Measurements from ENCODE around the gene CNPY1. TPM values are rescaled to one million over a fixed set of nuclear protein-coding genes. Genes with fewer than 3 reads are reported as not detected.
"Not testable (repeated sequence)": the region's sequence is repeated elsewhere in the genome, so short reads cannot be mapped to it uniquely, and the experiment has no call there.

The CNPY1 gene
- total RNA-seq = not detected

DNA sequence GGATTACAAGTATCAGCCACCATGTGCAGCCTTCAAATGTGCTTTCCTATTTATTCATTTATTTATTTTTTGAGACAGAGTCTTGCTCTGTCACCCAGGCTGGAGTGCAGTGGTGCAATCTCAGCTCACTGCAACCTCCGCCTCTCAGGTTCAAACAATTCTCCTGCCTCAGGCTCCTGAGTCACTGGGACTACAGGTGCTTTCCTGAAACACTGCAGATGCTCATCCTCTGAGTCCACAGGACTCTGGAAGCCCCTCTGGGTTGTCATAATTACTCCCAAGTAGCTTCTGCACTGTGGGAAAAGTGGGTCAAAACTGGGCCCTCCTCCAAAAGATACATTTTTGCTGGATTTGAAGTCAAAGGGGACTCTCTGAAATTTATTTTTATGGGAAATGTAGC lies at the start of gene CNPY1:
CNPY1 (minus strand) TSS at position 111 of the 400 bp plus-strand sequence. CDS start 630 bp downstream, outside the sequence.
- not testable (repeated sequence) for H3K9me3 Mint-ChIP-seq; H3K27me3 Mint-ChIP-seq; H3K36me3 Mint-ChIP-seq (ENCODE audit: low read depth); H3K27ac Mint-ChIP-seq; H3K4me1 Mint-ChIP-seq; H3K4me3 Mint-ChIP-seq; ATAC-seq (replicated peaks)

DNA sequence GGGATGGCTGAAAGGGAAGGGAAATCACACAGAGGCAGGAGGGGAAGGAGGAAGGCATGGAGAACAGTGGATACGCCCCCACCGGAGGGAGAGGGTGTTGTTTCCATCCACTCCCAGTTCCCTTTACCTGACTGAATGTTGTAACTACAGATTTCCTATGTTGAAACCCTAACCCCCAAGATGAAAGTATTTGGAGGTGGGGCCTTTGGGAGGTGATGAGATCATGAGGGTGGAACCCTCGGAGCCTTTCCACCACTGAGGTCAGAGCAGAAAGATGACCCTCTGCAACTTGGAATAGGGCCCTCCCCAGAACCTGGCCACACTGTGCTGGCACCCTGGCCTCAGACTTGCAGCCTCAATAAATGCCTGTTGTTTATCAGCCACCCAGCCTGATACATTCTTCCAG lies 48.6 kb upstream of the CNPY1 start:
- H3K27ac Mint-ChIP-seq = no peak overlapping the region
- no peaks in the 10 kb centered on the region for H3K4me1 Mint-ChIP-seq
- H3K36me3 Mint-ChIP-seq (ENCODE audit: low read depth) = no peaks in the 10 kb centered on the region
- no peak overlapping the region for H3K4me3 Mint-ChIP-seq
- H3K27me3 Mint-ChIP-seq = peaks cover 29% of the 10 kb centered on the region
- no peaks in the 10 kb centered on the region for H3K9me3 Mint-ChIP-seq
- ATAC-seq (replicated peaks) = no peak

DNA sequence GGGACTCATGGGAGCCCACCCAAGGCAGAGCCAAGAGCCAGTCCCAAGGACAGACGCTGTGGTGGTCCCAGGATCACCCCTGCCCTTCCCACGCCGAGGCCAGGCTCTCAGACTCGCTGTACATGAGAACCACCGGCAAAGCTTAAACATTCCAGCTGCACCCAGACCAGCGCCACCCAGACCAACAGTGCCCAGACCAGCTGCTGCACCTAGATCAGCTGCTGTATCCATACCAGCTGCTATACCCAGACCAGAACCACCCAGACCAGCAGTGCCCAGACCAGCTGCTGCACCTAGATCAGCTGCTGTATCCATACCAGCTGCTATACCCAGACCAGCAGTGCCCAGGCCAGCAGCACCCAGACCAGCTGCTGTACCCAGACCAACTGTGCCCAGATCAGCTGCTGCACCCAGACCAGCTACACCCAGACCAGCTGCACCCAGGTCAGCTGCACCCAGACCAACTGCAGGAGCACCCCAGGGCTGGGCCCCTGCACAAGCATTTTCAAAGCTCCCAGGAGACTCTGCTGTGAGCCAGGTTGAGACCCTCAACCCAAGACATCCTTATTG lies 47.9 kb upstream of the CNPY1 start:
- Mint-ChIP-seq H3K27me3 (peaks cover 25% of the 10 kb centered on the region), H3K4me3 (no peak overlapping the region), H3K27ac (no peak overlapping the region), H3K4me1 (no peaks in the 10 kb centered on the region), H3K36me3 (ENCODE audit: low read depth) (no peaks in the 10 kb centered on the region), H3K9me3 (no peaks in the 10 kb centered on the region)
- peak; percentile 12 for ATAC-seq (replicated peaks)

DNA sequence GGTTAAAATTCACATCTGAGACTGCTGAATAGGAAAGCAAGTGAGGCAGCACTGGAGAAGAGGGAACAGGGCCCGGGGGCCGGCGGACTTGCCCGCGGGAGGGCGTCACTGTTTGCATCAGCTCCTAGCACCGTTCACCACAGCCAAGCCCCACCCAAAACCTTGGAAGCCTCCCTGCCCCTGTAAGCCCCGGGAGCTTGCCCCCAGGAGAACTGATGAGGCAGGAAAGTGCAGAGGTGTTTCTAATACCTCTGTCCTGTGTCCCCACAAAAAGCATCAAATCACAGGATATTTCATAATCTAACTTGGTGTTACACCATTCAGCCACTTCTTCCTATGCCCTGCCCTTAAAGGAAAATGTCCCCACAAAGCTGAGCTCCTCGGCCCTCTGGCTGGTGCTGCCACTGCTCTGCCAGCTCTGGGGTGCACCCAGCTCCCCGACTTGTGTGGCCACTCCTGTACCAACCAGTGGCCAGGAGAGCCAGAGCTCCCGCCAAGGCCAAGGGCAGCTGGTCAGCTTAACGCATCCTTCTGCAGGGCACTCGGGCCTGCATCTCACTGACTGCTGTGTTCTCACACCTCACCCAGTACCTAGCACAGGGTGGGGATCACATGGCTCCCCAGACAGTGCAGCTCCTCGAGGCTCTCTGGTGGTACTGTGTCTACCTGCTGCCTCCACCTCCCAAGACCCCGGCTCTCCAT lies 47.3 kb upstream of the CNPY1 start:
- no peaks in the 10 kb centered on the region for H3K9me3 Mint-ChIP-seq
- ATAC-seq (replicated peaks) = no peak
- H3K27me3 Mint-ChIP-seq = peaks cover 22% of the 10 kb centered on the region
- H3K36me3 Mint-ChIP-seq (ENCODE audit: low read depth) = no peaks in the 10 kb centered on the region
- no peak overlapping the region for H3K27ac Mint-ChIP-seq
- no peaks in the 10 kb centered on the region for H3K4me1 Mint-ChIP-seq
- no peak overlapping the region for H3K4me3 Mint-ChIP-seq

DNA sequence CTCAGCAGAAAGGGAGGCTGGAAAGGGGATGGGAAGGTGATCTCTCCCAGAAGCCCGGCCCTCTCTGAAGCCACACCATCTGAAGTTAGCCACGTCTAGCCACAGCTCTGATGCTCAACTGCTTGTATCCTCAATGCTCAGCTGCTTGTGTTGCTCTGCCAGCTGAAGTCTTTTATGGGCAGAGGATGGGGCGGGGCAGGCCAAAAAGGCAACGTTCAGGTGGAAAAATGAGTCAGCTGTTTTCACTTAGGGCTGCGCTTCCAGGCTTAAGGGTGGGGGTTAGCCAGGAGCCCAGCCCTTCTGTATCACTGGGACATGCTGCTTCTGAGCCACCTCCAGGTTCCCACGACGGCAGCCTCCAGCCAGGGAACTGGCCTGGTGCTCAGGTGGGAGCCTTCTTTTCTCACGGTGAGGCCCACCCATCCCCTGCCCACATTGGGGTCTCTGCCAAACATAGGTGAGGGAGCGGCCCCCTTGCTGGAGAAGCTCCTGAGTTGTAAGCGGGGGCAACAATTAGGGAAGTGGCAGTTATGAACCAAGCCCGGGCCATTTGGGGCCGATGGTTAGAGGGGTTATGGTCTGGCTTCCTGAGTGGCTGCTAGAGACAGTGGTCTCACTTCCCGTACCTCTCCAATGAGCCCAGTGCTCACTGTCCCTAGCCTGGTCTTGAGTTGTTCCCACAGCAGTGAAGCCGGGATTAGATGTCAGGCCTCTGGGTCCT lies 44.9 kb upstream of the CNPY1 start:
- Mint-ChIP-seq H3K9me3 (no peaks in the 10 kb centered on the region), H3K27ac (no peak overlapping the region), H3K36me3 (ENCODE audit: low read depth) (no peaks in the 10 kb centered on the region), H3K4me1 (no peaks in the 10 kb centered on the region), H3K27me3 (peaks cover 38% of the 10 kb centered on the region), H3K4me3 (no peak overlapping the region)
- ATAC-seq (replicated peaks) = no peak

DNA sequence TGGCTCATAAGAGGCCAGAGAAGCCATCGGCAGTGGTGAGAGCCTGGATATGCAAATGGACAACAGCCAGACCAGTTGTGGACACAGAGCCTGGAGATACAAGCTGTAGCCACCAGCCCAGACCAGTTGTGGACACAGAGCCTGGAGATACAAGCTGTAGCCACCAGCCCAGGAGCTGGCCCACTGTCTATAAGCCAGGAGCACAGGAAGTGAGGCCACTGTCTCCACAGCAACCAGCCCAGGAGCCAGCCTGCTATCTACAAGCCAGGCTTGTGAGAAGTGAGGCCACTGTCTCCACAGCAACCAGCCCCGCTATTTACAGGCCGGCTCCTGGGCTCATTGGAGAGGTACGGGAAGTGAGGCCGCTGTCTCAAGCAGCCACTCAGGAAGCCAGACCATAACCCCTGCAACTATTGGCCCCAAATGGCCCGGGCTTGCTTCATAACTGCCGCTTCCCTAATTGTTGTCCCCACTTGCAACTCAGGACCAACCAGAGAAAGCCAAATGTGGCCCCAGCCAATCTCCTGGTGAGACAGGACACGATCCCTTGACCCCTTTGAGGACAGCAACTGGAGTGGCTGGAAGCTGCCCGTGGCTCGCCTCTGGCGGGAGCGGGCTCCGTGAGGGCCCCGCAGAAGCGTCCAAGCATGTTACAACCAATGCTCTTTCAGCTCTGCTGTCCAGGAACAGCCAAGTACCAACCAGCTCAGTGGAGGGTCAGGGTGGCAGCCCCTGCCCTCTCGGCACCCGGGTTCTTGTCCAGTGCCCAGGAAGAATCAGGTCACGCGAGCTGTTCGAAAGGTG lies 44.1 kb upstream of the CNPY1 start:
- Mint-ChIP-seq H3K9me3 (no peaks in the 10 kb centered on the region), H3K4me1 (no peaks in the 10 kb centered on the region), H3K27ac (no peak overlapping the region), H3K36me3 (ENCODE audit: low read depth) (no peaks in the 10 kb centered on the region), H3K4me3 (no peak overlapping the region), H3K27me3 (peaks cover 43% of the 10 kb centered on the region)
- ATAC-seq (replicated peaks) = no peak

DNA sequence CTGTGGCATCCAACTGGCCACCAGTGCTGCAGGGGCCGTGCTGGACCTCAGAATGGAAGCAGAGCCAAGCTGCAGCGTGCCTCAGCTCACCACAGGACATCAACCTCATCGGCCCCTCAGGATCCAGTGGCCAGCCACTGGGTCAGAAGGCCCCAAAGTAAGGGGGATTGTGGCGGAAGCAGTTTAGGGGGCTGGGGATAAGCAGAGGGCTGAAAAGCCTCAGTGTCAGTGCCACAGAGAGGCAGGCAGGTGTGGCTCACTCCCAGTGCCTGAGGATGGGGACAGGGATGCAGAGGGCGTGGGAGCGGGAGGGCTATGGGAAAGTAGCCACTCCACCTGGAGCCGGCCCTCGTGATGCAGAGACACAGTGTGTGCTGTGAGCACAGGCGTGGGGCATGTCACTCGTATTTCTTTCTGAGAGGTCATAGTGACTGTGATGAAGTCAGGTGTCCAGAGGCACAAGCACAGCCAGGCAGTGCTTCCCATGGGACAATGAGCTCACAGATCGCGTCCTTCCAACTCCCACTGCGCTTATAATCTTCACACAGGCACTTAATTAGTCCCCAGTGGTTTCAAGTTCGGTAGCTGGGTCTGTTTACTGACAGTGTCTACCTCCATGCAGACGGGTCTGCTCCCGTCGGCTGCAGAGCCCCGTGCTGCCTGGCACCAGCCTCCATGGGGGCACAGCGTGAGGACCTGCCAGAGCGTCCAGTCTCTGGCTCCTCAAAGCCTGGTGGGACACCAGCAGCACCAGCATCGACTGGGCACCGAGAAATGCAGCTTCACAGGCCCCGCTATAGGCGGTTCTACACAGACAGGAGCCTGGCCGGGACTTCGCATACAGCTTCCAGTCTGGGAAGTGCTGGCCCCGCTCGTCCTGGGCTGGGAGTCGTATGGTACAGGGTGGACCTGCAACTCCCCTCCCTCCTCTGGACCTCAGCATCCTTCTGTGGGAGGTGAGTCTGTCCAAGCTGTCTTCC lies 42.9 kb upstream of the CNPY1 start:
- H3K9me3 Mint-ChIP-seq = no peaks in the 10 kb centered on the region
- no peak overlapping the region for H3K4me3 Mint-ChIP-seq
- no peaks in the 10 kb centered on the region for H3K36me3 Mint-ChIP-seq (ENCODE audit: low read depth)
- H3K27ac Mint-ChIP-seq = no peak overlapping the region
- ATAC-seq (replicated peaks) = no peak
- H3K4me1 Mint-ChIP-seq = no peaks in the 10 kb centered on the region
- peaks cover 43% of the 10 kb centered on the region for H3K27me3 Mint-ChIP-seq

DNA sequence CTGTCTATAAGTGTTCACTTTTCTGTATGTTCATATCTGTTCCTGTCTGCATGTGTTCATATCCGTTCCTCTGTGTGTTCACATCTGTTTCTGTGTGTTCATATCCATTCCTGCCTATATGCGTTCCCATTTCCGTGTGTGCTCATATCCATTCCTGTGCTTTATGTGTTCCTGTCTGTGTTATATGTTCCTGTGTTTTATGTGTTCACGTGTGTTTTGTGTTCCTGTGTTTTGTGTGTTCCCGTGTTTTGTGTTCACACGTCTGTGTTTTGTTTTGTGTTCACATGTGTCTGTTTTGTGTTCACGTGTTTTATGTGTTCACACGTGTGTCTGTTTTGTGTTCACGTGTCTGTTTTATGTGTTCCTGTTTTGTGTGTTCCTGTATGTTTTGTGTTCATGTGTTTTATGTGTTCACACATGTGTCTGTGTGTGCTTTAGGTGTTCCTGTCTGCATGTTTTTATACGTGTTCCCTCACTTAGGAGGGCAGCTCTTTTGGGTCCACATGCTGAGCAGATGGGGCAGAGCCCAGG lies 42.2 kb upstream of the CNPY1 start:
- Mint-ChIP-seq H3K4me1 (no peaks in the 10 kb centered on the region), H3K4me3 (no peak overlapping the region), H3K27ac (no peak overlapping the region), H3K9me3 (no peaks in the 10 kb centered on the region), H3K36me3 (ENCODE audit: low read depth) (no peaks in the 10 kb centered on the region), H3K27me3 (peaks cover 38% of the 10 kb centered on the region)
- ATAC-seq (replicated peaks) = no peak

DNA sequence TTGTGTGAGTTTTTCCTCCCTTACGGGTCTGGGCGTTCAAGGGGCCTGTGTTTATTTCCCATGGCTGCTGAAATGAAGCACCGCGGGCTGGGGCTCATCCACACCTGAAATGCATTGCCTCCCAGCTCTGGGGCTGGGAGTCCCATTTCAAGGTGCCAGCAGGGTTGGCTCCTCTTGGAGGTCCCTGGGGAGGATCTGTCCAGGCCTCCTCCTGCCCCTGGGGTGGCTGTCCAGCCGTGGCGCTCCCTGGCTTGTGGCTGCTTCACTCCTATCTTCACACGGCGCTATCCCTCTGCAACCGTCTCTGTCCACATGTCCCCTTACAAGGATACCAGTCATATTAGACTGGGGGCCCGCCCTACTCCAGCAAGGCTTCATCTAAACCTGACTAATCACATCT lies 41.1 kb upstream of the CNPY1 start:
- no peak overlapping the region for H3K27ac Mint-ChIP-seq
- H3K4me3 Mint-ChIP-seq = no peak overlapping the region
- peaks cover 39% of the 10 kb centered on the region for H3K27me3 Mint-ChIP-seq
- H3K4me1 Mint-ChIP-seq = no peaks in the 10 kb centered on the region
- ATAC-seq (replicated peaks) = no peak
- H3K36me3 Mint-ChIP-seq (ENCODE audit: low read depth) = no peaks in the 10 kb centered on the region
- no peaks in the 10 kb centered on the region for H3K9me3 Mint-ChIP-seq

DNA sequence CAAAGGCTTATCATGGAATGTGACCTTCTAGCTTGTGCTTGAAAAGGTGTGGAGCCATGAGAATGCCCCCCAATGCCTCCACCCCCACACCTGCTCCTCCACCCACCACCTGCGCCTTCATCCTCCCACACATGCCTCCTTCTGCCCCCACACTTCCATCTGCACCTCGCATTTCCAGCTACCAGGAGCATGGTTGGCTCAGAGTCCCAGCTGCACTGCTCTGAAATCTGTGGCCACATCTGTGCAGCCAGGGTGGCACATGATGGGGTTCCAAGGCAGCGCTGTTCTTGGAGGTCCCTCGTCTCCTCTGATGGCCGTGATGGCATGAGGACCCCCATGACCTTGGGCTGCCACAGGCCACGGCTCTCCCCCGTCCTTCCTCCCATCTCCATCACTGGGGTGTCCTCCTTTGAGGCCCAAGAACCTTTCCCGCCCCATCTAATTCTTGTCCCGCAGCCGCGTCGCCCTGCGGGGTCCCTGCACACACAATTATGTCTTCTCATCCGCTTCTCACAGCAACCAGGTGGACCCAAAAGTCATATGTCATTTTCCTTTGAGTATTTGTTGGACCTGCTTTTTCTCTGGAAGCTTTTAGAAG lies 40.6 kb upstream of the CNPY1 start:
- peaks cover 38% of the 10 kb centered on the region for H3K27me3 Mint-ChIP-seq
- no peaks in the 10 kb centered on the region for H3K9me3 Mint-ChIP-seq
- no peaks in the 10 kb centered on the region for H3K36me3 Mint-ChIP-seq (ENCODE audit: low read depth)
- no peaks in the 10 kb centered on the region for H3K4me1 Mint-ChIP-seq
- H3K4me3 Mint-ChIP-seq = no peak overlapping the region
- ATAC-seq (replicated peaks) = no peak
- H3K27ac Mint-ChIP-seq = no peak overlapping the region

DNA sequence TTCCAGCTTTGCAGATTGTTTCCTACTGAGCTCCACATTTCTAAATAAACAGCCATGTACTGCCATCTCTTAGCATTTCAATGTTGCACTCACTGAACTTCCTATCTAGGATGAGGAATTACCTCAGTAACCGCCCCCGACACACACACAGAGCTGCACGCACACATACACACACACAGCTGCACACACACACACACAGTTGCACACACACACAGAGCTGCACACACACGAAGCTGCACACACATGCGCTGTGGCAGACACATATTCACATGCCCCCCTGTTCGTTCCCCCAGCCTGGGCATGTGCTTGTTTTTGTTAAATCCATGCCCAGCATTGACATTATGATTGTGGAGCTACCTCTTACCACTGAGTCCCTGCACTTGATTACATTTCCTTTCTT lies 39.6 kb upstream of the CNPY1 start:
- no peak for ATAC-seq (replicated peaks)
- no peak overlapping the region for H3K4me3 Mint-ChIP-seq
- H3K9me3 Mint-ChIP-seq = no peaks in the 10 kb centered on the region
- no peaks in the 10 kb centered on the region for H3K36me3 Mint-ChIP-seq (ENCODE audit: low read depth)
- H3K4me1 Mint-ChIP-seq = no peaks in the 10 kb centered on the region
- H3K27ac Mint-ChIP-seq = no peak overlapping the region
- H3K27me3 Mint-ChIP-seq = peaks cover 38% of the 10 kb centered on the region

DNA sequence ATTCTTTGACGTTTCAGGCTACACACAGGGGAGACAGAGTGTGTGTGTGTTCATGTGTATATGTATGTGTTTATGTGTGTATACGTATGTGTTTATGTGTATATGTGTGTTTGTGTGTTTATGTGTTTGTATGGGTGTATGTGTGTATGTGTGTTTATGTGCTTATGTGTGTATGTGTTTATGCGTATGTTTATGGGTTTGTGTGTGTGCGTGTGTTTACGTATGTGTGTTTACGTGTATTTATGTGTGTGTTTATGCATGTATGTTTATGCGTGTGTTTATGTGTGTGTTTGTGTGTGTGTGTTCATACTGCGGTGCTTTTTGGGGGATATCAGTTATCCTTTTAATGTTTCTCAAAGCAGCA lies 39.2 kb upstream of the CNPY1 start:
- ATAC-seq (replicated peaks) = no peak
- Mint-ChIP-seq H3K36me3 (ENCODE audit: low read depth) (no peaks in the 10 kb centered on the region), H3K4me1 (no peaks in the 10 kb centered on the region), H3K27me3 (peaks cover 38% of the 10 kb centered on the region), H3K27ac (no peak overlapping the region), H3K9me3 (no peaks in the 10 kb centered on the region), H3K4me3 (no peak overlapping the region)

DNA sequence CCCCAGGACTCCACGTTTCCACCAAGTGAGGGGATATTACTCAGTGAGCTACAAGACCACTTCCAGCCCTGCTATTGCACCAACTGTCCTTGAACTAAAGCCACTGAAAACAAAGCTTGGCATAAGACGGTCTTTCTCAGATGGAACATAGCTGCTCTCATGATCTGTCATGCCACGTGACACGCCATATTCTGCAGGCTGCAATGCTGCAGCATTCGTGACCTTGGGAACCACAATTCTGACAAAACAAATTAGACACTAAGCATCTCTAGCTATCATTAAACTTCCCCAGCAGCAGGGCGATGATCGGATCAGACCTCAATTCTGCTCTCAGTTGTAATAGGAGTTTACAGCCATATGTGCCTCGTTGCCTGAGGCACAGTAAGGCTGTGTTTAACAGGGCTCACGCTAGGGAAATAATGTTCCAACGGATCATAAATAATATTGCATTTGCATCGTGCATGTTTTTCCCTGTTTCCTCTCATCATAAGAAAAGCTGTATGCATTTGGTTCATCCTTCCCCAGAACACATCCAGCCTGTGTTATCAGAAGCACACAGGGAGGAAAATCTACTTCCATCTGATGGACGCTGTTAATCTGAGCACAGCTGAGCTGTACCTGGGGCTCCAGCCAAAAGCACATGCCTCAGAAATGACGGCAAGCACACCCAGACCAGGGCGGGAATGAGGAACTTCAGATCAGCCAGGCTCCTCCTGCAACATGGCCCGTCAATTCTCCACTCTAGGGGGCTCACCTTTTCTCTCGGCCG lies 38.6 kb upstream of the CNPY1 start:
- no peak overlapping the region for H3K27ac Mint-ChIP-seq
- ATAC-seq (replicated peaks) = no peak
- H3K27me3 Mint-ChIP-seq = peaks cover 38% of the 10 kb centered on the region
- H3K4me3 Mint-ChIP-seq = no peak overlapping the region
- no peaks in the 10 kb centered on the region for H3K36me3 Mint-ChIP-seq (ENCODE audit: low read depth)
- no peaks in the 10 kb centered on the region for H3K9me3 Mint-ChIP-seq
- H3K4me1 Mint-ChIP-seq = peaks cover 4% of the 10 kb centered on the region
